Testis (tissue), 3 donors: ENCODE measurements around the gene ZNF93. TPM values are rescaled to one million over a fixed set of nuclear protein-coding genes. Genes with fewer than 3 reads are reported as not detected.

ENCODE experiments used
- DNase-seq: peaks from one replicate; pipeline ENCODE4 v3.0.0-alpha.2; 2019
- H3K27ac ChIP-seq, 2 donors: fragments of 200-600 bp; sonication (generic); one replicate each; pipeline ENCODE4 v1.5.1; 2019
- H3K27me3 ChIP-seq: fragments of 200-600 bp; sonication (generic); one replicate; pipeline ENCODE4 v1.5.1; 2019
- H3K36me3 ChIP-seq: fragments of 200-600 bp; sonication (generic); one replicate; pipeline ENCODE4 v1.5.1; 2017; ENCODE audit warnings: low read depth; ENCODE audit errors: missing control alignments
- H3K4me1 ChIP-seq: fragments of 200-600 bp; sonication (generic); one replicate; pipeline ENCODE4 v1.5.1; 2019
- H3K4me3 ChIP-seq, 2 donors: fragments of 200-600 bp; sonication (generic); one replicate each; pipeline ENCODE4 v1.5.1; 2017 to 2019
- H3K9me3 ChIP-seq: fragments of 200-600 bp; sonication (generic); one replicate; pipeline ENCODE4 v1.5.1; 2017
- POLR2A ChIP-seq: fragments of 450-650 bp; IDR thresholded peaks from one replicate; pipeline ENCODE4 v1.6.1; 2017; ENCODE audit warnings: antibody characterized with exemption, mild to moderate bottlenecking, moderate library complexity
- WGBS, 2 donors: methylation state at CpG; one replicate each; pipeline ENCODE4 v1.1.5; 2018; 5-methylcytosine and 5-hydroxymethylcytosine counted together
- intact Hi-C: fragments of 100-400 bp; cut with DNase I; formaldehyde crosslinking; loops from one replicate; pipeline ENCODE4 v1.15.1; 2023; ENCODE audit warnings: low total_unique reads
- polyA plus RNA-seq: library from polyadenylated mRNA; stranded (reverse); fragments of 350-450 nt; fragmentation: Illumina TruSeq; extraction: RNeasy Lipid Tissue Mini Kit (QIAGEN cat#74804); gene quantifications from one replicate; pipeline ENCODE4 v1.2.3, GENCODE V29; 2014; ENCODE audit warnings: low read depth, low replicate concordance; ENCODE audit not compliant: insufficient read depth
- total RNA-seq, 2 donors: library from RNA; depleted of rRNA; stranded (reverse); fragments of >200 nt; gene quantifications; one replicate each; pipeline ENCODE4 v1.2.3, GENCODE V29; 2016
- TF ChIP-seq, protein P1 (sequence below), 3 experiments: fragments of 450-650 bp in 2 of 3; fragments of 200-600 bp in 1 of 3; sonication (generic) in 1 of 3; IDR thresholded peaks; one replicate each; pipeline ENCODE4 v1.5.1; 2016 to 2019; ENCODE audit warnings: antibody characterized with exemption in 3 of 3, mild to moderate bottlenecking in 2 of 3, moderate library complexity in 1 of 3

ZNF93 gene
- total and polyA plus RNA-seq, 3 donors from 2014 or later, result 4.9 to 14.1 (median 10.7) TPM

DNA sequence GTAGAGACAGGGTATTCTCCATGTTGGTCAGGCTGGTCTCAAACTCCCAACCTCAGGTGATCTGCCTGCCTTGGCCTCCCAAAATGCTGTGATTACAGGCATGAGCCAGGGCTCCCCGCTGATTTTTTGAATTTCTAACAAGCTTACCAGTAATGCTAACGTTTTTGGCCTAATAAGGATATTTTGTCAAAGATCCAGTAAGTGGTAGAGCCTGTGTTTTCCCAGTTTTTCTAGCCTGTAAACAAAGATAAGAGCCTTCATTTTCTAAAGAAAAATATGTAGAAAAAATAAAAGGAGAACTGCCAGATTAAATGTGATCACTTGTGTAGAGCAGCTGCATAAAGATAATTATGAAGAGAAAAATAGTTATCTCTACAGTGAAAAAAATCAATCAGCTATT is 37.7 kb downstream of the ZNF93 start:
- H3K27me3 ChIP-seq, result no peaks in the 10 kb centered on the region
- TF ChIP-seq, protein P1, sequence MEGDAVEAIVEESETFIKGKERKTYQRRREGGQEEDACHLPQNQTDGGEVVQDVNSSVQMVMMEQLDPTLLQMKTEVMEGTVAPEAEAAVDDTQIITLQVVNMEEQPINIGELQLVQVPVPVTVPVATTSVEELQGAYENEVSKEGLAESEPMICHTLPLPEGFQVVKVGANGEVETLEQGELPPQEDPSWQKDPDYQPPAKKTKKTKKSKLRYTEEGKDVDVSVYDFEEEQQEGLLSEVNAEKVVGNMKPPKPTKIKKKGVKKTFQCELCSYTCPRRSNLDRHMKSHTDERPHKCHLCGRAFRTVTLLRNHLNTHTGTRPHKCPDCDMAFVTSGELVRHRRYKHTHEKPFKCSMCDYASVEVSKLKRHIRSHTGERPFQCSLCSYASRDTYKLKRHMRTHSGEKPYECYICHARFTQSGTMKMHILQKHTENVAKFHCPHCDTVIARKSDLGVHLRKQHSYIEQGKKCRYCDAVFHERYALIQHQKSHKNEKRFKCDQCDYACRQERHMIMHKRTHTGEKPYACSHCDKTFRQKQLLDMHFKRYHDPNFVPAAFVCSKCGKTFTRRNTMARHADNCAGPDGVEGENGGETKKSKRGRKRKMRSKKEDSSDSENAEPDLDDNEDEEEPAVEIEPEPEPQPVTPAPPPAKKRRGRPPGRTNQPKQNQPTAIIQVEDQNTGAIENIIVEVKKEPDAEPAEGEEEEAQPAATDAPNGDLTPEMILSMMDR (IDR thresholded peaks at IDR 0.05), result no peak
- TF ChIP-seq POLR2A, result no peak
- no peak overlapping the region for H3K4me3 ChIP-seq
- no peak for DNase-seq
- no peaks in the 10 kb centered on the region for H3K4me1 ChIP-seq
- 27 to 43% methylated on average over 2 of the region's 2 CpGs for WGBS, 2 donors
- H3K36me3 ChIP-seq, result no peaks in the 10 kb centered on the region
- no peak overlapping the region for H3K27ac ChIP-seq
- H3K9me3 ChIP-seq, result no peaks in the 10 kb centered on the region
- intact Hi-C loops, result no loop called here

DNA sequence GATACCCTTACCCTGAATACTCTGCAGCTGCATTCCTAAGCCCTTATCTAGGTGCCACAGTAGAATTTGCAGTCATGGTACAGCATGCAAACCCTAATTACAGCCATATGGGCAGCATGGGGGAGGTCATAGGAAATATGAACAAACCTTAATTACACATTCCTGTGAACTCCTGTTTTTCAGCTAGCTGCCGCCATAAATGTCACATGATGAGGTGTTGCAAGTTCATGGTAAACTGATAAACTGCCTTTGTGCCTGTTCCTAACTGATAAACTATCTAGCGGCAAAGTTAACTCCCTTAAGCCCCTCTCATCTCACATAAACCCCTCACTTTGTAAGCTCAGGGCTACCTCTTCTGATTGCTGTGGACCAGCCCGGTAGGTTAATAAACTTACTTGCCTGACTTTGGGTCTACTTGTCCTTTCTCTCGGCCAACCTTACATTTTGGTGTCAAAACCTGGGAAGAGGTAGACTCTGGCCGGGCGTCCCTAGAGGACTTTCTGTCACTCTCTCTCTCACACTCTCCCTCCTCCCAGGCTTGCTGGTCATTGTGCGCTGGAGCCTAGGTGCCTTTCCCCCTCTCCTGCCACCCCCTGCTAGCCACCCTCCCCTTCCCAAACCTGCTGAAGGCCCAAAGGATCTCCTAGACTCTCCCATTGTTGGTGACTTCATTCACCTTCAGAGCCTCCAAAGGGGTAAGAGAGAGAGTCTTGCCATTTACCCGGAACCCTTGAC is 43.3 kb downstream of the ZNF93 start:
- intact Hi-C loops, result no loop called here
- Histone ChIP-seq H3K9me3 (no peaks in the 10 kb centered on the region), H3K4me3 (no peak overlapping the region), H3K27me3 (no peaks in the 10 kb centered on the region), H3K4me1 (no peaks in the 10 kb centered on the region), H3K27ac (no peak overlapping the region), H3K36me3 (no peaks in the 10 kb centered on the region)
- no peak for TF ChIP-seq POLR2A
- TF ChIP-seq, protein P1 (IDR thresholded peaks at IDR 0.05), result no peak
- DNase-seq, result no peak
- 76 to 81% methylated on average over 8 of the region's 8 CpGs for WGBS, 2 donors

DNA sequence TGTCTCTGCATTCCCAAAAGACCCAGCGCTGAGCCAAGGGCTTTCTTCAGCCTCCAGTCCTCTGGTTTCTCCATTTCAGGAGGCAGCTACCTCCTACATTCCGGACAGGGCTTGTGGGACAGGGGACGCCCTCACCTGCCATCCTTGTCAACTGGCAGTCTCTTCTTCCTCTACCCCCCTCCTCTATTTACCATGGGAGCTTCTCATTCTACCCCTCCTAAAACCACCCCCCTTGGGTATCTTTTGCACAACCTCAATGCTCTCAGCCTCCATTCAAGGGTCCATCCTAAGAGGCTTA is 43.8 kb downstream of the ZNF93 start:
- no peak overlapping the region for H3K27ac ChIP-seq
- DNase-seq, result no peak
- TF ChIP-seq, protein P1 (IDR thresholded peaks at IDR 0.05), result no peak
- no peak for TF ChIP-seq POLR2A
- H3K4me1 ChIP-seq, result no peaks in the 10 kb centered on the region
- no peaks in the 10 kb centered on the region for H3K36me3 ChIP-seq
- 97% methylated on average over 3 of the region's 3 CpGs for WGBS, 2 donors
- no peaks in the 10 kb centered on the region for H3K27me3 ChIP-seq
- intact Hi-C loops, result no loop called here
- no peaks in the 10 kb centered on the region for H3K9me3 ChIP-seq
- H3K4me3 ChIP-seq, result no peak overlapping the region

DNA sequence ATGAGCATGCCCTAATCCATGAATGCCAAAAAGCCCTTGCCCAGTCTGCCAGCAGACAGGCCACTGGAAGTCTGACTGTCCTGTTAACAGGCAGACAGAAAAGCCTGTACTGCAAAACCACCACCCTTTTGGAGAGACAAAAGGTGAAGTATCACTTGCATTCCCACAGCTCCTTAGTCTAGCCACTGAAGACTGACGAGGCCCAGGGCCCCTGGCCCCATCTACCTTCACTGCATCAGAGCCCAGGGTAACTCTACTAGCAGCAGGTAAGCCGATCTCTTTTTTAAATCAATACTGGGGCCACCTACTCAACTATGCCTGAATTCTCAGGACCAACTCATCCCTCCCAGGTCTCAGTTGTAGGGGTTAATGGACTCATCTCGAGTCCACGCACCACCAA is 45.5 kb downstream of the ZNF93 start:
- intact Hi-C loops, result no loop called here
- no peak for DNase-seq
- Histone ChIP-seq H3K27me3 (no peaks in the 10 kb centered on the region), H3K36me3 (no peaks in the 10 kb centered on the region), H3K9me3 (no peaks in the 10 kb centered on the region), H3K4me3 (no peak overlapping the region), H3K27ac (no peak overlapping the region), H3K4me1 (no peaks in the 10 kb centered on the region)
- TF ChIP-seq, protein P1 (IDR thresholded peaks at IDR 0.05), result no peak
- TF ChIP-seq POLR2A, result no peak
- 93 to 95% methylated on average over 4 of the region's 4 CpGs for WGBS, 2 donors

DNA sequence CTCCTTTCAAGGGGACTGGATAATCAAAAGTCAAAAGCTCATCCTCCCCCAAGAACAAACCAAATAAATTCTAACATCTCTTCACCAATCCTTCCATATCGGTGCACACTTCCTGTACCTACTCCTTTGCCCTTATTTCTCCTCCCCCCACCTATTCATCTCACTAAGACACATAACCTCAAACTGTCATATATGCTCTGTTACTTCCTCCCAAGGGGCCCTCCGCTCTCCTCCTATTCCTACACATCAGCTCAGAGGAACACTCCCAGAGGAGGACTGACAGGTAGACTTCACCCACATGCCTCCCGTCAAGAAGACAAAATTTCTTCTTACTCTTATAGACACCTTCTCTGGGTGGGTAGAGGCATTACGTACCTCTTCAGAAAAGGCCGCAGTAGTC is 48.1 kb downstream of the ZNF93 start:
- TF ChIP-seq, protein P1 (IDR thresholded peaks at IDR 0.05), result no peak
- TF ChIP-seq POLR2A, result no peak
- intact Hi-C loops, result no loop called here
- no peaks in the 10 kb centered on the region for H3K9me3 ChIP-seq
- no peaks in the 10 kb centered on the region for H3K36me3 ChIP-seq
- H3K27ac ChIP-seq, result no peak overlapping the region
- H3K4me1 ChIP-seq, result no peaks in the 10 kb centered on the region
- no peak overlapping the region for H3K4me3 ChIP-seq
- DNase-seq, result no peak
- 90 to 94% methylated on average over 5 of the region's 5 CpGs for WGBS, 2 donors
- no peaks in the 10 kb centered on the region for H3K27me3 ChIP-seq
